Trophoblast cell (in vitro differentiated cells and primary cell): ENCODE measurements around the gene CPA1.

Experiments used
- DNase-seq, 2 donors: peaks; one replicate each; pipeline ENCODE4 v3.0.0-alpha.2; 2016
- H2AFZ ChIP-seq: 2 replicates; pipeline ENCODE4 v1.6.1; 2013; ENCODE audit warnings: low read length, moderate library complexity, mild to moderate bottlenecking; ENCODE audit not compliant: insufficient read depth, poor library complexity
- H2AK5ac ChIP-seq: 2 replicates; pipeline ENCODE4 v1.6.1; 2013; ENCODE audit warnings: mild to moderate bottlenecking, low read length
- H2BK120ac ChIP-seq: 2 replicates; pipeline ENCODE4 v1.6.1; 2013; ENCODE audit warnings: low read length, mild to moderate bottlenecking, moderate library complexity; ENCODE audit not compliant: insufficient read depth, poor library complexity
- H2BK12ac ChIP-seq: 2 replicates; pipeline ENCODE4 v1.6.1; 2013; ENCODE audit warnings: mild to moderate bottlenecking, low read length, moderate library complexity
- H2BK5ac ChIP-seq: 2 replicates; pipeline ENCODE4 v1.6.1; 2013; ENCODE audit warnings: low read length, low read depth, moderate library complexity, mild to moderate bottlenecking; ENCODE audit not compliant: poor library complexity
- H3K14ac ChIP-seq: 2 replicates; pipeline ENCODE4 v1.6.1; 2013; ENCODE audit warnings: mild to moderate bottlenecking, low read length
- H3K18ac ChIP-seq: 2 replicates; pipeline ENCODE4 v1.6.1; 2013; ENCODE audit warnings: mild to moderate bottlenecking, low read length
- H3K23ac ChIP-seq: 2 replicates; pipeline ENCODE4 v1.6.1; 2013; ENCODE audit warnings: low read length
- H3K27ac ChIP-seq: 2 replicates; pipeline ENCODE4 v1.5.1; 2013; ENCODE audit warnings: low read depth, mild to moderate bottlenecking, inconsistent platforms, low read length, moderate library complexity
- H3K27me3 ChIP-seq: 2 replicates; pipeline ENCODE4 v1.6.1; 2013; ENCODE audit warnings: inconsistent platforms, mild to moderate bottlenecking, low read length, moderate library complexity; ENCODE audit not compliant: insufficient read depth
- H3K36me3 ChIP-seq, 2 experiments: 1 replicate in 1 of 2; 2 replicates in 1 of 2; pipeline ENCODE4 v1.6.1; 2013; ENCODE audit warnings: low read length in 2 of 2, mild to moderate bottlenecking in 2 of 2, moderate library complexity in 1 of 2; ENCODE audit not compliant: insufficient read depth in 2 of 2, control insufficient read depth in 1 of 2
- H3K4ac ChIP-seq: 2 replicates; pipeline ENCODE4 v1.6.1; 2013; ENCODE audit warnings: low read depth, mild to moderate bottlenecking, low read length, moderate library complexity
- H3K4me1 ChIP-seq, 2 experiments: 1 replicate in 1 of 2; 2 replicates in 1 of 2; pipeline ENCODE4 v1.6.1; 2013; ENCODE audit warnings: low read length in 2 of 2, mild to moderate bottlenecking in 2 of 2, moderate library complexity in 1 of 2; ENCODE audit not compliant: insufficient read depth in 2 of 2, control insufficient read depth in 1 of 2
- H3K4me2 ChIP-seq: 2 replicates; pipeline ENCODE4 v1.6.1; 2013; ENCODE audit warnings: inconsistent platforms, mild to moderate bottlenecking, low read length, moderate library complexity
- H3K4me3 ChIP-seq: 2 replicates; pipeline ENCODE4 v1.5.1; 2013; ENCODE audit warnings: mild to moderate bottlenecking, low read depth, low read length, inconsistent platforms
- H3K79me1 ChIP-seq: one replicate; pipeline ENCODE4 v1.6.1; 2013; ENCODE audit warnings: low read length
- H3K79me2 ChIP-seq: 2 replicates; pipeline ENCODE4 v1.6.1; 2013; ENCODE audit warnings: low read length, mild to moderate bottlenecking; ENCODE audit not compliant: control insufficient read depth, insufficient read depth, poor library complexity
- H3K9ac ChIP-seq: 2 replicates; pipeline ENCODE4 v1.6.1; 2013; ENCODE audit warnings: mild to moderate bottlenecking, low read length
- H3K9me3 ChIP-seq: 2 replicates; pipeline ENCODE4 v1.6.1; 2013; ENCODE audit warnings: low read depth, mild to moderate bottlenecking, control low read depth, inconsistent platforms, low read length; ENCODE audit not compliant: insufficient read depth
- H4K12ac ChIP-seq: 2 replicates; pipeline ENCODE4 v1.6.1; 2013; ENCODE audit warnings: low read depth, mild to moderate bottlenecking, low read length, moderate library complexity
- H4K8ac ChIP-seq: 2 replicates; pipeline ENCODE4 v1.6.1; 2013; ENCODE audit warnings: low read depth, mild to moderate bottlenecking, low read length, moderate library complexity
- H4K91ac ChIP-seq: one replicate; pipeline ENCODE4 v1.6.1; 2013; ENCODE audit warnings: low read depth, mild to moderate bottlenecking, low read length, moderate library complexity
- WGBS: extraction: QIAGEN DNeasy Blood & Tissue Kit; methylation state at CpG from one replicate; pipeline ENCODE4 v1.1.7; 2013; ENCODE audit warnings: missing lambda C conversion rate; ENCODE audit not compliant: insufficient read length, insufficient coverage; ENCODE audit errors: extremely low coverage; 5-methylcytosine and 5-hydroxymethylcytosine counted together

CPA1 gene

DNA sequence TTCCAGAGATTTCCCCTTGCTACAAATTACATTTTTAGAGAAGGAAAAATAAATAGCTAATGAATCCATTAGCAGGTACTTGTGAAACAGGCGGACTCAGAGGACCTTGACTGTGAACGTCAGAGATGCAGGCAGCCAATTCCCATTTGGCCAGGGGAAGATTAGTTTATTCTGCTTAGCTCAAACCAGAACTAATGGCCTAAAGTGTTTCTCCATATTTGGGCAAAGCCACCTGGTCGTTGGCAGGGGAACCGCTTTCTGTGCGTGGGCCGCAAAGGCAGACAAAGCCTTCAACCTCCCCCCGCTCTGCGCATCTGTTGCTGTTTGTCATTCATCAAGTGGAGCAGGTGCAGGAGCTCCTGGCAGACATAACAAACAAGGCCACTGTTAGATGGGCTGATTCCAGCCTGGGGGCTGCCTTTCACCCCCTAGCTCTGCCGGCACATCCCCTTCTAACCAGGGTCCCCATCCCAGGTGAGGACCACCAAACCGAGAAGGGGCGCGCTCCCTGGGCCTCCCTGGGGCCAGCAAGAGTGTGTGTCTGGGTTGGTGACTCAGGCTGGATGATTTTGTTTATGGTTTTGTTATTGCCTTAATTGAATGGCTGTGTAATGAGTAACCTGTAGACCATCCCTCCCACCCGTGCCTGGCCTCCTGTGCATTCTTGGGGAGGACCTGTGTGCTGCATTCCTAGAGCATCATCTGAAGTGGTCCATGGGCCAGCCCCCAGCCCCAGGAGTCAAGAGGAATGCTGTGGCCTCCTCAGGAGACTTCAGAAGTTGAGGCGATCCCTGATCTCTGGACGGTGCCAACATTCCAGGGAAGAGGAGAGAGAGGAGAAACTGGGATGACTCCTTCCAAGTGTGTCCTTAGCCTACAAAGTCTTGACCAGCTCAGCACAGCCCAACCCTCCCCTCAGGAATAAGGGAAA is 14.5 kb upstream of the CPA1 start:
- no peak overlapping the region for H3K23ac ChIP-seq
- H3K79me2 ChIP-seq: peaks cover 3% of the 10 kb centered on the region
- H3K4me2 ChIP-seq: no peak overlapping the region
- H3K4ac ChIP-seq: no peak overlapping the region
- H2AK5ac ChIP-seq: peak overlapping the region; percentile 34
- H2BK5ac ChIP-seq: no peak overlapping the region
- H2AFZ ChIP-seq: no peak overlapping the region
- peak overlapping the region; percentile 63 for H2BK12ac ChIP-seq
- H3K18ac ChIP-seq: peak overlapping the region; percentile 15
- H3K9me3 ChIP-seq: peaks cover 2% of the 10 kb centered on the region
- WGBS: no CpG with 5 or more reads among the region's 15 CpGs
- peak overlapping the region; percentile 23 for H2BK120ac ChIP-seq
- H3K14ac ChIP-seq: no peak overlapping the region
- DNase-seq: no peak
- H3K4me1 ChIP-seq: peaks cover 36 to 45% of the 10 kb centered on the region in 2 experiments
- no peaks in the 10 kb centered on the region for H3K36me3 ChIP-seq
- no peak overlapping the region for H4K12ac ChIP-seq
- no peak overlapping the region for H3K4me3 ChIP-seq
- H4K8ac ChIP-seq: no peak overlapping the region
- no peaks in the 10 kb centered on the region for H3K27me3 ChIP-seq
- no peak overlapping the region for H3K9ac ChIP-seq
- H3K79me1 ChIP-seq: peaks cover 43% of the 10 kb centered on the region
- peak overlapping the region; percentile 11 for H3K27ac ChIP-seq
- H4K91ac ChIP-seq: peak overlapping the region; percentile 21

DNA sequence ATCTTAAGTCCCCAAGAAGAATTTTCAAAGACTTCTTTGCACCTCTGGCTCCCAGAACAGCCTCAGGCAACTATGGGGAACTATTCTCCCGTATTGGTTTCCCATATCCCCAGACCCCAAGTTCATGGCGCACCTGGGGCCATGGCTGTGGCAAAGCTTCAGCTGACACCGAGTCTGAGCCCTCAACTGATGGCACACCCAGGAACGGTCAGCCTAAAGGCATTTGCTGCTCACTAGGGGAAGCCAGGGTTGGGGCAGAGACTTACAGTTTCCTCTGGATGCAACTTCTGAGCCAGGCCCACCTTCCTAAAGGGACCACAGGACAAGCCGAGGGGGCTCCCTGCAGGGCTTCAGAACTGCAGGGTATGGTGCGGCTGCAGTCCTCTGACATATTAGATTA is 13.7 kb upstream of the CPA1 start:
- Histone ChIP-seq H3K79me1 (peaks cover 50% of the 10 kb centered on the region), H3K27ac (no peak overlapping the region), H3K9me3 (no peaks in the 10 kb centered on the region), H4K8ac (no peak overlapping the region), H2BK12ac (peak overlapping the region; percentile 27), H2AK5ac (peak overlapping the region; percentile 60), H4K12ac (no peak overlapping the region), H3K79me2 (peaks cover 6% of the 10 kb centered on the region), H3K18ac (peak overlapping the region; percentile 16), H3K36me3 (no peaks in the 10 kb centered on the region), H3K4me1 (peaks cover 41 to 50% of the 10 kb centered on the region in 2 experiments), H3K9ac (no peak overlapping the region), H4K91ac (peak overlapping the region; percentile 41), H3K23ac (no peak overlapping the region), H3K14ac (peak overlapping the region; percentile 52), H3K4me3 (no peak overlapping the region), H2BK5ac (peak overlapping the region; percentile 2), H3K4me2 (no peak overlapping the region), H2BK120ac (peak overlapping the region; percentile 23), H3K27me3 (no peaks in the 10 kb centered on the region), H3K4ac (no peak overlapping the region), H2AFZ (no peak overlapping the region)
- WGBS: no CpG with 5 or more reads among the region's 6 CpGs
- DNase-seq: no peak

DNA sequence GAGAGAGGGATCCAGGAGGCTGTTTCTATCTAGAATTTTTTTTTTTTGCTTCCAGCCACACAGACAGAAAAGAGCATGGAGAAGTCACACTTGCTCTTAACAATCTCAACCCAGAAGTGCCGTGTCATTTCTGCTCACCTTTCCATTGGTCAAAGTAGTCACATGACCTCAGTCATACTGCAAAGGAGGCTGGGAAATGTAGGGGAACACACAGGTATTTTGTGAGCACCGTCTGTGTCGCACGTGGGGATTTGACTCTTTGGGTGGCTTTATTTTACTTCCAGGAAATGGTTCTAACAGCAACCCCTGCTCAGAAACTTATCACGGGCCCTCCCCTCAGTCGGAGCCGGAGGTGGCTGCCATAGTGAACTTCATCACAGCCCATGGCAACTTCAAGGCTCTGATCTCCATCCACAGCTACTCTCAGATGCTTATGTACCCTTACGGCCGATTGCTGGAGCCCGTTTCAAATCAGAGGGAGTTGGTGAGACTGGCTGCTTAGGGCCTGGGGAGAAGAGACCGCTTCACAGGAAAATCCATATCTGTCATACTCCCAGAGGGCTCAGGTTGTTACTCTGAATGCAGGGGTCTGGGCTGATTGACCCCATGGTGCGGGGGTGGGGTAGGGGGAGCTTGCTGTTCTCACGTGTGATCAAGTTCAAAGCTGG is 13.1 kb upstream of the CPA1 start:
- DNase-seq: no peak
- Histone ChIP-seq H2BK12ac (peak overlapping the region; percentile 82), H3K27ac (no peak overlapping the region), H3K4me1 (peaks cover 41 to 50% of the 10 kb centered on the region in 2 experiments), H3K9ac (no peak overlapping the region), H3K4me2 (no peak overlapping the region), H3K4ac (no peak overlapping the region), H2BK120ac (peak overlapping the region; percentile 40), H3K14ac (no peak overlapping the region), H4K8ac (no peak overlapping the region), H3K9me3 (no peaks in the 10 kb centered on the region), H3K23ac (no peak overlapping the region), H2BK5ac (no peak overlapping the region), H3K36me3 (no peaks in the 10 kb centered on the region), H3K27me3 (no peaks in the 10 kb centered on the region), H4K12ac (no peak overlapping the region), H3K4me3 (no peak overlapping the region), H2AK5ac (peak overlapping the region; percentile 74), H3K18ac (no peak overlapping the region), H3K79me1 (peaks cover 55% of the 10 kb centered on the region), H4K91ac (peak overlapping the region; percentile 81), H3K79me2 (peaks cover 6% of the 10 kb centered on the region), H2AFZ (no peak overlapping the region)
- no CpG with 5 or more reads among the region's 13 CpGs for WGBS

DNA sequence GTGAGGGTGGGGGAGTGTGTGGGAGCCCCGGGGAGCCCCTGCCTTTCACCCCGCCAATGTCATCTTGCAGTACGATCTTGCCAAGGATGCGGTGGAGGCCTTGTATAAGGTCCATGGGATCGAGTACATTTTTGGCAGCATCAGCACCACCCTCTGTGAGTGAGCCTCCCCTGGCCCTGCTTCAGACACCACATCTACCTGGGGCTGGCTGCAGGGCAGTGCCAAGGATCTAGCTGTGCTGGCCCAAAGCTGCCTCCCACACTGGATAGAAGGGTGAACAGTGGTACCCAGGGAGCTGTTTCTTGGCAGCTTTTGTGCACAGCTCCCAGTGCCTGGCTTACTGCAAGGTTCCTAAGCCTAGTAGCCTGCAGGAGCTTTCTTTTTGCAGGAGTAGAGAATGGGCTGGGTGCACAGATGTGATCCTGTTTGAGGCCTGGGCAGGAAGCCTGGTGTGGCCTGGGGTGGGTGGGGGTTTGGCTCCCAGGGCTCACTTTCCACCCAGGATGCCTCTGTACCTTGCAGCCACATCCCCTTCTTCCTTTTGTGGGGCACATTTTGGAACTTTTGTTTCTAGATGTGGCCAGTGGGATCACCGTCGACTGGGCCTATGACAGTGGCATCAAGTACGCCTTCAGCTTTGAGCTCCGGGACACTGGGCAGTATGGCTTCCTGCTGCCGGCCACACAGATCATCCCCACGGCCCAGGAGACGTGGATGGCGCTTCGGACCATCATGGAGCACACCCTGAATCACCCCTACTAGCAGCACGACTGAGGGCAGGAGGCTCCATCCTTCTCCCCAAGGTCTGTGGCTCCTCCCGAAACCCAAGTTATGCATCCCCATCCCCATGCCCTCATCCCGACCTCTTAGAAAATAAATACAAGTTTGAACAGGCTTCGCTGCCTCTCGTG is 12.2 kb upstream of the CPA1 start:
- no peak overlapping the region for H2BK5ac ChIP-seq
- H3K4me3 ChIP-seq: no peak overlapping the region
- peak overlapping the region; percentile 88 for H2BK120ac ChIP-seq
- peak overlapping the region; percentile 81 for H4K91ac ChIP-seq
- no CpG with 5 or more reads among the region's 19 CpGs for WGBS
- H2BK12ac ChIP-seq: peak overlapping the region; percentile 83
- H2AK5ac ChIP-seq: peak overlapping the region; percentile 89
- peaks cover 43 to 53% of the 10 kb centered on the region in 2 experiments for H3K4me1 ChIP-seq
- H3K36me3 ChIP-seq: no peaks in the 10 kb centered on the region
- H2AFZ ChIP-seq: no peak overlapping the region
- no peaks in the 10 kb centered on the region for H3K9me3 ChIP-seq
- H3K23ac ChIP-seq: no peak overlapping the region
- H4K8ac ChIP-seq: no peak overlapping the region
- no peak overlapping the region for H3K4me2 ChIP-seq
- DNase-seq: no peak
- no peak overlapping the region for H4K12ac ChIP-seq
- peaks cover 9% of the 10 kb centered on the region for H3K79me2 ChIP-seq
- H3K79me1 ChIP-seq: peaks cover 55% of the 10 kb centered on the region
- no peak overlapping the region for H3K4ac ChIP-seq
- H3K27ac ChIP-seq: no peak overlapping the region
- no peak overlapping the region for H3K9ac ChIP-seq
- peak overlapping the region; percentile 87 for H3K14ac ChIP-seq
- no peaks in the 10 kb centered on the region for H3K27me3 ChIP-seq
- H3K18ac ChIP-seq: peak overlapping the region; percentile 25
